PC-3 (cell line): Measurements from ENCODE around the gene SSBP2.

ENCODE experiments used
- CTCF ChIP-seq: fragments of 300-600 bp; sonication (generic); conservative IDR thresholded peaks from 2 replicates; pipeline ENCODE4 v1.5.1; 2017; ENCODE audit warnings: antibody characterized with exemption, low read depth, mild to moderate bottlenecking, low read length
- EZH2 ChIP-seq: fragments of 300-600 bp; sonication (generic); IDR thresholded peaks from one replicate; pipeline ENCODE4 v1.6.1; 2017; ENCODE audit warnings: antibody characterized with exemption, mild to moderate bottlenecking, low read length; ENCODE audit not compliant: unreplicated experiment
- EZH2phosphoT487 ChIP-seq: fragments of 300-600 bp; sonication (generic); IDR thresholded peaks from 2 replicates; pipeline ENCODE4 v1.6.1; 2018; ENCODE audit warnings: mild to moderate bottlenecking, antibody characterized with exemption, low read length, borderline replicate concordance

- no peak for TF ChIP-seq CTCF
- no peak for TF ChIP-seq EZH2
- no peak for TF ChIP-seq EZH2phosphoT487
Measured at GRCh38 chr5:81428446-81428845, 322.5 kb downstream of the SSBP2 start.
